ENCODE data around the gene PYCR2.

- TF ChIP-seq CTCF (IDR thresholded peaks at IDR 0.05; ENCODE audit: insufficient read depth, low read length, poor library complexity, severe bottlenecking) (peak; percentile 77), EZH2phosphoT487 (conservative IDR thresholded peaks at IDR 0.05; ENCODE audit: low read length) (no peak)
These were observed 38.5 kb upstream of the PYCR2 start for GRCh38 chr1:225962440-225962975.

Measured in SU-DHL-6 (cell line).